C4-2B (cell line): ENCODE data around the gene VWF.

Source experiments
- H3K27ac ChIP-seq: fragments of 450-650 bp; 2 replicates; pipeline ENCODE4 v1.5.1; 2017
- CTCF ChIP-seq: fragments of 450-650 bp; conservative IDR thresholded peaks from 2 replicates; pipeline ENCODE4 v1.5.1; 2017; ENCODE audit warnings: mild to moderate bottlenecking
- ZFX ChIP-seq: fragments of 450-650 bp; IDR thresholded peaks from 2 replicates; pipeline ENCODE4 v1.6.1; 2017

The VWF gene

GRCh38 chr12:5969156-5969973 lies 155.1 kb downstream of the VWF start:
- H3K27ac ChIP-seq = no peak overlapping the region
- TF ChIP-seq CTCF (no peak), ZFX (no peak)

- no peak for TF ChIP-seq ZFX
- no peak for TF ChIP-seq CTCF
These were observed 156.6 kb downstream of the VWF start for GRCh38 chr12:5967645-5968415.

GRCh38 chr12:5966486-5967095 lies 157.9 kb downstream of the VWF start:
- TF ChIP-seq CTCF = no peak
- TF ChIP-seq ZFX = no peak
- H3K27ac ChIP-seq = no peak overlapping the region

More at GRCh38 chr12:5967645-5968415, 156.6 kb downstream of the VWF start:
- H3K27ac ChIP-seq = no peak overlapping the region

- H3K27ac ChIP-seq = no peak overlapping the region
These were observed 158.5 kb downstream of the VWF start for GRCh38 chr12:5965950-5966383.

GRCh38 chr12:5964913-5965900 lies 159.3 kb downstream of the VWF start:
- no peak overlapping the region for H3K27ac ChIP-seq
- TF ChIP-seq ZFX (no peak), CTCF (no peak)

More at GRCh38 chr12:5965950-5966383, 158.5 kb downstream of the VWF start:
- TF ChIP-seq ZFX (no peak), CTCF (peak; percentile 97)

- TF ChIP-seq CTCF (no peak), ZFX (no peak)
- H3K27ac ChIP-seq = no peak overlapping the region
These were observed 161.0 kb downstream of the VWF start for GRCh38 chr12:5963515-5963914.
